Measurements from ENCODE around the gene RAD51D.

RAD51D gene

GRCh38 chr17:35074711-35075707 lies 44.7 kb downstream of the RAD51D start:
- TF ChIP-seq BACH2 (CRISPR knock-in tag; IDR thresholded peaks at IDR 0.05; ENCODE audit: borderline replicate concordance) (no peak), GLIS3 (CRISPR knock-in tag; IDR thresholded peaks at IDR 0.05) (no peak), ZNF70 (CRISPR knock-in tag; IDR thresholded peaks at IDR 0.05) (no peak), ZFP30 (CRISPR knock-in tag; IDR thresholded peaks at IDR 0.05) (no peak), OSR1 (CRISPR knock-in tag; IDR thresholded peaks at IDR 0.05) (no peak), ZNF565 (CRISPR knock-in tag; conservative IDR thresholded peaks at IDR 0.05; ENCODE audit: low read depth) (no peak), ISL1 (CRISPR knock-in tag; IDR thresholded peaks at IDR 0.05) (no peak), TOX (CRISPR knock-in tag; IDR thresholded peaks at IDR 0.05; ENCODE audit: borderline replicate concordance) (no peak), ZNF8 (CRISPR knock-in tag; IDR thresholded peaks at IDR 0.05) (no peak), POU6F1 (CRISPR knock-in tag; IDR thresholded peaks at IDR 0.05; ENCODE audit: borderline replicate concordance, low read depth) (no peak), CREB5 (CRISPR knock-in tag; IDR thresholded peaks at IDR 0.05; ENCODE audit: low read depth) (no peak), ARNTL (CRISPR knock-in tag; IDR thresholded peaks at IDR 0.05; ENCODE audit: borderline replicate concordance, low read depth) (no peak), CSDC2 (CRISPR knock-in tag; IDR thresholded peaks at IDR 0.05) (no peak), ZC3H10 (CRISPR knock-in tag; IDR thresholded peaks at IDR 0.05) (no peak), TCF4 (CRISPR knock-in tag; IDR thresholded peaks at IDR 0.05; ENCODE audit: borderline replicate concordance) (no peak), ZFP3 (CRISPR knock-in tag; IDR thresholded peaks at IDR 0.05) (no peak), SNAI2 (CRISPR knock-in tag; IDR thresholded peaks at IDR 0.05) (no peak), CSRNP3 (CRISPR knock-in tag; IDR thresholded peaks at IDR 0.05) (no peak), RARB (CRISPR knock-in tag; IDR thresholded peaks at IDR 0.05) (no peak), PPARA (CRISPR knock-in tag; IDR thresholded peaks at IDR 0.05; ENCODE audit: borderline replicate concordance) (no peak)
- peak; percentile 52; the same call in 2 of the 3 replicates for ATAC-seq

GRCh38 chr17:35073991-35074627 lies 45.6 kb downstream of the RAD51D start:
- ATAC-seq, result no peak
- no peak for TF ChIP-seq CSDC2 (CRISPR knock-in tag; IDR thresholded peaks at IDR 0.05)
- no peak for TF ChIP-seq ZFP30 (CRISPR knock-in tag; IDR thresholded peaks at IDR 0.05)
- TF ChIP-seq ZNF565 (CRISPR knock-in tag; conservative IDR thresholded peaks at IDR 0.05; ENCODE audit: low read depth), result no peak
- no peak for TF ChIP-seq ISL1 (CRISPR knock-in tag; IDR thresholded peaks at IDR 0.05)
- TF ChIP-seq GLIS3 (CRISPR knock-in tag; IDR thresholded peaks at IDR 0.05), result no peak
- TF ChIP-seq PATZ1 (CRISPR knock-in tag; IDR thresholded peaks at IDR 0.05; ENCODE audit: borderline replicate concordance), result no peak
- no peak for TF ChIP-seq TOX (CRISPR knock-in tag; IDR thresholded peaks at IDR 0.05; ENCODE audit: borderline replicate concordance)
- no peak for TF ChIP-seq BACH2 (CRISPR knock-in tag; IDR thresholded peaks at IDR 0.05; ENCODE audit: borderline replicate concordance)
- TF ChIP-seq TSHZ2 (CRISPR knock-in tag; IDR thresholded peaks at IDR 0.05), result no peak
- TF ChIP-seq ZNF8 (CRISPR knock-in tag; IDR thresholded peaks at IDR 0.05), result no peak
- no peak for TF ChIP-seq ZC3H10 (CRISPR knock-in tag; IDR thresholded peaks at IDR 0.05)
- no peak for TF ChIP-seq TCF4 (CRISPR knock-in tag; IDR thresholded peaks at IDR 0.05; ENCODE audit: borderline replicate concordance)
- TF ChIP-seq SNAI2 (CRISPR knock-in tag; IDR thresholded peaks at IDR 0.05), result no peak
